MCF 10A (cell line): ENCODE measurements around the gene MON2. TPM values are rescaled to one million over a fixed set of nuclear protein-coding genes. Genes with fewer than 3 reads are reported as not detected.
A peak's percentile ranks its signal among the peaks of the same experiment; 100 is the strongest.

ENCODE experiments used
- BruUV-seq: library from RNA; stranded (reverse); fragments of 400-500 nt; replicated peaks from 2 replicates; lab custom pipeline; 2021; lab: Mats Ljungman, UMichigan
- CTCF ChIA-PET: fragments of 300-600 bp; sonication (Branson Sonifier 250); formaldehyde crosslinking; extraction: SDS; loops from one replicate; lab custom pipeline; 2021; ENCODE audit warnings: antibody characterized with exemption, inconsistent platforms; lab: Yijun Ruan, JAX
- POLR2A ChIA-PET: fragments of 300-600, 350-650 bp; sonication (Branson Sonifier 250); formaldehyde crosslinking; extraction: SDS; loops from one replicate; lab custom pipeline; 2020; ENCODE audit warnings: antibody characterized with exemption, inconsistent platforms; lab: Yijun Ruan, JAX
- DNase-seq: peaks from one replicate; pipeline ENCODE4 v3.0.0-alpha.2; 2018; ENCODE audit not compliant: unreplicated experiment
- H3K27ac Mint-ChIP-seq: one replicate; pipeline ENCODE4 v1.8.0; 2022; ENCODE audit warnings: mild to moderate bottlenecking, low read depth, mixed read lengths; ENCODE audit not compliant: unreplicated experiment
- H3K27me3 Mint-ChIP-seq: one replicate; pipeline ENCODE4 v1.8.0; 2022; ENCODE audit warnings: mixed read lengths; ENCODE audit not compliant: insufficient read depth, unreplicated experiment
- H3K36me3 Mint-ChIP-seq: one replicate; pipeline ENCODE4 v1.8.0; 2022; ENCODE audit warnings: mild to moderate bottlenecking, moderate library complexity, mixed read lengths; ENCODE audit not compliant: insufficient read depth, unreplicated experiment
- H3K4me1 Mint-ChIP-seq: one replicate; pipeline ENCODE4 v1.8.0; 2022; ENCODE audit warnings: mixed read lengths; ENCODE audit not compliant: insufficient read depth, unreplicated experiment
- H3K4me3 Mint-ChIP-seq: one replicate; pipeline ENCODE4 v1.8.0; 2022; ENCODE audit warnings: mild to moderate bottlenecking, moderate library complexity, mixed read lengths; ENCODE audit not compliant: unreplicated experiment
- H3K9me3 Mint-ChIP-seq: one replicate; pipeline ENCODE4 v1.8.0; 2022; ENCODE audit warnings: mixed read lengths; ENCODE audit not compliant: unreplicated experiment
- intact Hi-C: fragments of 100-400 bp; cut with micrococcal nuclease; formaldehyde crosslinking; loops from 2 replicates; pipeline ENCODE4 v1.14.1; 2022
- total RNA-seq: library from RNA; stranded (reverse); gene quantifications from 2 replicates; pipeline ENCODE4 v1.2.3, GENCODE V29; 2022
- TF ChIP-seq, protein P1 (sequence below): fragments of 200-600 bp; IDR thresholded peaks from one replicate; pipeline ENCODE4 v1.8.0; 2022; ENCODE audit warnings: antibody characterized with exemption, mild to moderate bottlenecking; ENCODE audit not compliant: unreplicated experiment

MON2 gene
- total RNA-seq, 1 experiment from 2014 or later: 49.5 TPM

DNA sequence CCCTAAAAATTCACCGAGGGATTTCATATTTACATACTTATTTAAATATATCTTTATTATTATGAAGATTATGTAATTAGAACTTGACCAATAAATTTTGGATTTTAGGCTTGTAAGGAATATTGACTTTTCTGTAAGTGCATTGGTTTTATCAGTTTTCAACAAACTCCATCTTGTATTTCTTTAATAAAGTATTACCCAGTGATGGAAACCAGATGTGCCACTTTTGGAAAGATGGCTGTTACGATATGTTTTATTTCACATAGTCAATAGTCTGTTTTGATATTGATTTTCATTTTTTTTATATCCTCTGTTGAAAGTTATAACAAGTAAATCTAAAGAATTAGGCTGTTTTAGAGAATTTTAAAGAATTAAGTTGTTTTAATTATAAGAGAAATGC lies 1.8 kb downstream of the MON2 start:
- Mint-ChIP-seq H3K27ac (no peak overlapping the region), H3K36me3 (peaks cover 3% of the 10 kb centered on the region), H3K27me3 (no peaks in the 10 kb centered on the region), H3K9me3 (no peaks in the 10 kb centered on the region), H3K4me1 (peaks cover 10% of the 10 kb centered on the region), H3K4me3 (peak overlapping the region; percentile 81)
- intact Hi-C loops: no loop called here
- no peak for DNase-seq
- ChIA-PET CTCF (interaction anchor here (4.6 kb wide), 1 partner anchor 31 kb away, joined by 28 read pairs; no protein-coding TSS in a partner anchor), POLR2A (interaction anchor here (0.9 to 2.1 kb wide), 3 partner anchors 18 to 210 kb away, joined by 4 to 14 read pairs (median 6); no protein-coding TSS in a partner anchor)
- TF ChIP-seq, protein P1, sequence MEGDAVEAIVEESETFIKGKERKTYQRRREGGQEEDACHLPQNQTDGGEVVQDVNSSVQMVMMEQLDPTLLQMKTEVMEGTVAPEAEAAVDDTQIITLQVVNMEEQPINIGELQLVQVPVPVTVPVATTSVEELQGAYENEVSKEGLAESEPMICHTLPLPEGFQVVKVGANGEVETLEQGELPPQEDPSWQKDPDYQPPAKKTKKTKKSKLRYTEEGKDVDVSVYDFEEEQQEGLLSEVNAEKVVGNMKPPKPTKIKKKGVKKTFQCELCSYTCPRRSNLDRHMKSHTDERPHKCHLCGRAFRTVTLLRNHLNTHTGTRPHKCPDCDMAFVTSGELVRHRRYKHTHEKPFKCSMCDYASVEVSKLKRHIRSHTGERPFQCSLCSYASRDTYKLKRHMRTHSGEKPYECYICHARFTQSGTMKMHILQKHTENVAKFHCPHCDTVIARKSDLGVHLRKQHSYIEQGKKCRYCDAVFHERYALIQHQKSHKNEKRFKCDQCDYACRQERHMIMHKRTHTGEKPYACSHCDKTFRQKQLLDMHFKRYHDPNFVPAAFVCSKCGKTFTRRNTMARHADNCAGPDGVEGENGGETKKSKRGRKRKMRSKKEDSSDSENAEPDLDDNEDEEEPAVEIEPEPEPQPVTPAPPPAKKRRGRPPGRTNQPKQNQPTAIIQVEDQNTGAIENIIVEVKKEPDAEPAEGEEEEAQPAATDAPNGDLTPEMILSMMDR: no peak
- BruUV-seq: no TSS peak

DNA sequence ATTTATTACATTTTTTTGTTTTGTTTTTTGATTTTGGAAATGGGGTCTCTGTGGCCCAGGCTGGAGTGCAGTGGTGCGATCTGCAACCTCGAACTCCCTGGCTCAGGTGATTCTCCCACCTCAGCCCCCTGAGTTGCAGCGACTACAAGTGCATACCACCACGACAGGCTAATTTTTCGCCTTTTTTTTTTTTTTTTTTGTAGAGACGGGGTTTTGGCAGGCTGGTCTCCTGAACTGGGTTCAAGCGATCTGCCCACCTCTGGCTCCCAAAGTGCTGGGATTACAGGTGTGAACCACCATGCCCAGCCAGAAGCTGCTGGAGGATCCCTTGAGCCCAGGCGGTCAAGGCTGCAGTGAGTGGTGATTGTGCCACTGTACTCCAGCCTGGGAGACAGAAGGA lies 2.3 kb downstream of the MON2 start:
- TF ChIP-seq, protein P1: no peak
- H3K4me1 Mint-ChIP-seq: peaks cover 10% of the 10 kb centered on the region
- DNase-seq: no peak
- H3K27ac Mint-ChIP-seq: no peak overlapping the region
- ChIA-PET POLR2A (no interaction called here), CTCF (interaction anchor here (4.6 kb wide), 1 partner anchor 31 kb away, joined by 28 read pairs; no protein-coding TSS in a partner anchor)
- no peaks in the 10 kb centered on the region for H3K9me3 Mint-ChIP-seq
- no peaks in the 10 kb centered on the region for H3K27me3 Mint-ChIP-seq
- intact Hi-C loops: no loop called here
- peak overlapping the region; percentile 81 for H3K4me3 Mint-ChIP-seq
- H3K36me3 Mint-ChIP-seq: peaks cover 6% of the 10 kb centered on the region
- BruUV-seq: no TSS peak

DNA sequence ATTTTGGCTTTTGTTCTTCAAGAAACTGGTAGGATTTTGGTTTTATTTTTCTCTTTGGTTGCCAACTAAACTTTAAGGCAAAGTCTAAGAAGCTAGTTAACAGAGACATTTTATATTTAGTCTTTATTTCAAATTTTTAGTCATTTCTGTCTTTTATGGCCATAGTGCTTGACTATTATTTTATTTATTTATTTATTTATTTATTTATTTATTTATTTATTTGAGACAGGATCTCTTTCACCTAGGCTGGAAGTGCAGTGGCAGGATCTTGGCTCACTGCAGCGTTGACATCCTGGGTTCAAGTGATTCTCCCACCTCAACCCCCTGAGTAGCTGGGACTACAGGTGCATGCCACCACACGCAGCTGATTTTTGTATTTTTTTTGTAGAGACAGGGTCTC lies 3.1 kb downstream of the MON2 start:
- CTCF ChIA-PET: interaction anchor here (0.6 to 4.6 kb wide), 2 partner anchors 32 to 64 kb away, joined by 3 to 28 read pairs; no protein-coding TSS in a partner anchor
- no peak overlapping the region for H3K27ac Mint-ChIP-seq
- intact Hi-C loops: no loop called here
- H3K4me1 Mint-ChIP-seq: peaks cover 10% of the 10 kb centered on the region
- TF ChIP-seq, protein P1: no peak
- peaks cover 11% of the 10 kb centered on the region for H3K36me3 Mint-ChIP-seq
- BruUV-seq: no TSS peak
- H3K27me3 Mint-ChIP-seq: no peaks in the 10 kb centered on the region
- no peak overlapping the region for H3K4me3 Mint-ChIP-seq
- POLR2A ChIA-PET: interaction anchor here (0.6 kb wide), 1 partner anchor 196 kb away, joined by 3 read pairs; no protein-coding TSS in a partner anchor
- DNase-seq: no peak
- no peaks in the 10 kb centered on the region for H3K9me3 Mint-ChIP-seq

DNA sequence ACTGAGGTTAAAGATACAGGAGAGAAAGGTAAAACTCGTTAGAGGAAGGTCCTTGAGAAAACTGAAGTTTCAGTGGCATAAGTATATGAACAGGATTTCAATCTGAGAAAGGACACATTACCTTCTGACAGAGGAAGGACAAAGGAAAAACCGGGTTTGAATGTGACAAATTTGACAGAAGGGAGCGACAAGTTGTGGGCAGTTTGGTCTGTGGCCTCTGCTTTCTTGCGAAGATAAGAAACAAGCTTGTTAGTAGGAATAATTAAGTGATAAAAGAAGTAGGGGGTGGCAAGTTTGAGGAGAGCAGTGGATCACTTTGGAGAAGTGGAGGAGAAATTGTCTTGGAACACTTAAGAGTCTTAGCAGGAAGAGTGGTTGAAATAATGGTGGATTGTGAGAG lies 5.1 kb downstream of the MON2 start:
- H3K4me3 Mint-ChIP-seq: no peak overlapping the region
- peaks cover 14% of the 10 kb centered on the region for H3K36me3 Mint-ChIP-seq
- no peak for DNase-seq
- H3K9me3 Mint-ChIP-seq: no peaks in the 10 kb centered on the region
- H3K27ac Mint-ChIP-seq: no peak overlapping the region
- peaks cover 6% of the 10 kb centered on the region for H3K4me1 Mint-ChIP-seq
- intact Hi-C loops: no loop called here
- no TSS peak for BruUV-seq
- POLR2A ChIA-PET: no interaction called here
- TF ChIP-seq, protein P1: no peak
- CTCF ChIA-PET: interaction anchor here (1.8 kb wide), 1 partner anchor 33 kb away, joined by 7 read pairs; no protein-coding TSS in a partner anchor
- no peaks in the 10 kb centered on the region for H3K27me3 Mint-ChIP-seq
